HG03571 (cell line): ENCODE data around the gene MYOM3.

ENCODE experiments used
- ATAC-seq: cut with Tn5 transposase; IDR thresholded peaks from one replicate; pipeline ENCODE4 v1.9.1; 2021; ENCODE audit not compliant: unreplicated experiment

The MYOM3 gene

GRCh38 chr1:24111996-24112779 is at the start of gene MYOM3:
MYOM3 (minus strand) TSS chr1:24112135; CDS start chr1:24108636, 3,499 bp downstream.
- no peak for ATAC-seq

- ATAC-seq, result no peak
Measured at GRCh38 chr1:24161270-24161669, 49.3 kb upstream of the MYOM3 start.

DNA sequence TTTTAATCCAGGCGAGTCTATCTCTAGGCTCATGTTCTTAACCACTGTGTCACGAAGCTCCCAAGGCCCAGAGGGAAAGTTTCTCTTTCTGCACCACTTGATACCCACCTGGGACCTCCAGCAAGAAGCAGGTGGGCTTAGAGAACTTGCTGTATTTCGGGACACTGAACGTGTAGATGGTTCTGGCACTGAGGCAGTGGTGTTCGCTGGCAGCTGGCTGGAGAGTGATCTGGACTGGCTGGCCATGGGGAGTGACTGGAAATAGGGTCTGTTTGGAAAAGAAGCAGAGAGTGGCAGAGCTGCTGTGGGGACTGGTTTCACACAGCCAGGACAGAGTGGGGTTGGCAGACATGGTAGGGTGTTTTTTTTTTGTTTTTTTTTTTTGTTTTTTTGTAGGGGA is 47.4 kb upstream of the MYOM3 start:
- no peak for ATAC-seq

- ATAC-seq, result no peak
Measured at GRCh38 chr1:24157918-24158481, 46.1 kb upstream of the MYOM3 start.

GRCh38 chr1:24156542-24157260 is 44.8 kb upstream of the MYOM3 start:
- no peak for ATAC-seq

GRCh38 chr1:24155011-24155782 is 43.3 kb upstream of the MYOM3 start:
- ATAC-seq, result no peak

- no peak for ATAC-seq
Measured at GRCh38 chr1:24154215-24154614, 42.3 kb upstream of the MYOM3 start.

- no peak for ATAC-seq
Measured at GRCh38 chr1:24152631-24153494, 40.9 kb upstream of the MYOM3 start.

GRCh38 chr1:24151175-24151533 is 39.2 kb upstream of the MYOM3 start:
- no peak for ATAC-seq

DNA sequence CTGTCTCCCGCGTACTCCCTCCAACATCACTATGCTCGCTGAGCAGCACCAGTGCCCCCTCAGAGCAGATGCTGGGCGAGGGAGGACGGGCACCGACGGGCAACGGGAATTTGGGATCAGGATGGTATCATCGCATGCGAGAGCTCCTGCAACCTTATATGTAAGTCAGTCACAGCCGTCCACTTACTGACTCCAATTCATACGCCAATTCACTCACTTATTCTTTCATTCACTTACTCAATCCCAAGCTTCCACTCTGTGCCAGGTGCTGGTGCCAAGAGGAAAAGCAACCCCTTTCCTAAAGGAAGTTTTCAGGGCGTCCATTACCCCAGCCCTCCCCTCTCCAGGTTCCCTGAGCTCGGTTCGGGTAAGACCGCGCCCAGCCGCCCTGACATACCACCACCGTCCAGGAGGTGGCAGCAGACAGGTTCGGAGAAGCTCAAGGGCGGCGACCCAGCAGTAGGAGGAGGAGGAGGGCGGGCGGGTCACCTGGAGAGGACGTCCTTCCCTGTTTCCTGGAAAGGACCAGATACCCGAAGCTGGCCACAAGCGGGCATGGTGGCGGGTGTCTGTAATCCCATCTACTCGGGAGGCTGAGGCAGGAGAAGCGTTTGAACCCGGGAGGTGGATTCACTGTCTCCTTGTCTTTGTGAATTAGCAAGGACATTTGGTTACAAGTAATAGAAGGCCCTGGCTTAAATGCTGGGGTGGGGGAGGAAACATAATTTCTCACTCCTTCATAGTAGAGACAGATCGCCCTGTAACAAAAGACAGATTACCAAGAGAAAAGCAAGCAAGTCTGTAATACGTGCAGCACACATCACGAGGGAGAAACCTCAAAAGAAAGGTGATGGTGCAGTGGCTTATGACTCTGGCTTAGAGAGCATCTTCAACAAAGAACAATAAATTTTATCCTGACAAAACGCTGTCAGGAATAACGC is 38.6 kb upstream of the MYOM3 start:
- no peak for ATAC-seq

DNA sequence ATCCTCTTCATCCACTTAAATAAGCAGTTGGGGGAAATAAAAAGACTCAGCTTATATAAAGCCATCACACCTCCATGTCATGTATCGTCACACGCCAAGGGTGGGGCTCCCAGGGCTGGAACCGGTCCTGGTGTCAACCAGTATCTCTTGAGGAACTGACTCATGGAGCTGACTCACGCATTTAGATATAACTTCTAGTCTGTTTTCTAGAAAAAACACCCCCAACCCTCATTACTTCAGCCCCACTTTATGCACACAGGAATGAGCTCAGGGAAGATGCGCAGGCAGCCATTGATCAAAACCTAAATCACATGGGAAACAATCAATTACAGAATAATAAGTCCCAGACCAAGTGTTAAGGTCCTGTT is 37.9 kb upstream of the MYOM3 start:
- ATAC-seq, result no peak

DNA sequence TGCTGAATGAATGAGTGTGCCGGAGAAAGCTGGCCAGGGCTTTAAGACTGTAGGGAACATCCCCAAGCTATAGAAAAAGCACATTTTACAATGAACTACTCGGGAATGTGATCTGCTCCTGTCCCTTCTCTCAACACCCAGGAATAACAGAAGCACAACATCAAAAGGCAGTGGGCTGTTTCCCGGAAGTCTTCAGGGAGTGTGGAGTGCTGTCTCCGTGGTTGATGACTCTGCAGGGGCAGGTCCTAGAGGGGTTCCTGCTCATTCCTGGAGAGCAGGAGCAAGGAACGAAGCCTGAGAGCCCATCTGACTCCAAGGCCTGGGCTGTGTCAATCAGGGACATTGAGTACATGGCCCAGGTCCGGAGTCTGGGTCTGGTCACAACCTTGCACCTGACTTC is 35.9 kb upstream of the MYOM3 start:
- no peak for ATAC-seq

GRCh38 chr1:24147194-24147593 is 35.3 kb upstream of the MYOM3 start:
- ATAC-seq, result no peak

DNA sequence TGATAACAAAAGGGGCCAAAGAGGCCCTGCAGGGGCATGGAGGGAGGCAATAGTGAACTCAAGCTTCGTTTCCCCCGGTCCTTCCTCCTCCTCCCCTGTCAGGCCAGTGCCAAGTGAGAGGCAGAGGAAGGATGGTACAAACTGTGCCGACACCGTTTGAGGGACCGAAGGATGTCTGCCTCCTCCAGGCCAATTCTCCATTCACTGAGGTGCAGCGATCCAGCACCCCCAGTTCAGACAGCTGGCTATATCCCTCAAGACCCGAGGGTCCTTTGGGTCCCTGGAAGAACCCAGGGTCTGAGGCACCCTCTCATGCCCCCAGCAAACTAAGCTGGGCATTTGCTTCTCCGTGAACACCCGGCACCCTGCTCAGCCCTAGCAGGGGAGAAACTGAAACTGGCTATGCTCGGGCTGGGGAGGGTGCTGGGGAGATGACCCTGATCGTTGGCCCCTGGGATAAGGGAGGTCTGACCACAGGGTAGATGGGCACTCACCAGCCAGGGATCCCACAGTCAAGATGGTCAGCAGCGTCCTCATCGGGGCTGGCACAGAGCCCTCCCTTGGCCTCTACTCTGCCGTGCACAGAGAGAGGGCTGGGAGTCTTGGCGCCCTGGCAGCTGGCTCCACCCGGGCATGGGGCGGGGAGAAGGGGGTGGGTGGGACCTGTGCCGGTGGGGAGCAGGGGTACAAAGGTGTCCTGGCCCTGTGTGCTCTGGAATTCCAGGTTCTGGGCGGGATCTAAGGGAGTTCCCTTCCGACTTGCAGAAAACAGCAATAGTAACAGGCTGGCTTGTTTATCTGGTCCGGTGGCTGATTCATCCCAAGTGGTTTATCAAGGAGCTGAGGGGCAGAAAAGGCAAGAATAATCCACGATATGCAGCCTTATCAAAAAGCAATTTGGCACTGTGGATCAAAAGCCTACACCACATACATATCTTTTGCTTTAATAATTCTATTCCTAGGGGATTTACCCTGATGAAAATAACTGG is 30.9 kb upstream of the MYOM3 start, which contains the start of gene IL22RA1:
TSS of gene IL22RA1 (minus strand) at position 595 of the 989 bp plus-strand sequence. CDS start at position 537, 58 bp downstream.
- ATAC-seq, result no peak

DNA sequence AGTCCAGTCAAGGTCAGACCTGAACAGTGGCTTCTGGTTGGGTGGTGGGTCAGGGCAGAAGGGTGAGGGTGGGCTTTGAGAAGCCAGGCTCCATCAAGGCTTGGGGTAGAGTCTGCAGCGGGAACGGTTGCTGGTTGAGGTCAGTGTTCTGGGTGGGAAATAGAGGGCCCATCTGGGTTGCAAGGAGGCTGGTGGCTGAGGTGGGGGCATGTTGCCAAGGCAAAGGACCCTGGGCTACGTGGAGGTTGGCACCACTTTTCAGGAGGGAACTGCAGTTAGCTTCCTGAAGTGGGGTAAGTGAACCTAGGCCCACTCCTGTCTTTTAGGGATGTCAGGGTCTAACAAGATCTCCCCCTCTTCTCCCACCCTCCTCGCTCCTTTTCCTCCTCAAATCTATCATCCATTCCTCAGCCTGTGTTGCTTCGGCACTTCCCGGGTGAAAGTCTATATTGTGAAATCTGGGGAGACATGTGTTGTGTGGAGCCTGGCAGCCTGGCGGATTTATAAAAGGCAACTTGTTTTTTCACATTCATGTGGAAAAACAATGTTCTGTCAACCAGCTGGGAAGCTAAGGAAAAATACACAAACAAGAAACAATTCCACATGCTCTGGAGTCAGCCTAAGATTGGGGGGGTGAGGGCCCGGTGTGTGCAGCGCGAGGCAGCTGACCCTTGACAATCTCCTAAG is 29.5 kb upstream of the MYOM3 start:
- no peak for ATAC-seq

DNA sequence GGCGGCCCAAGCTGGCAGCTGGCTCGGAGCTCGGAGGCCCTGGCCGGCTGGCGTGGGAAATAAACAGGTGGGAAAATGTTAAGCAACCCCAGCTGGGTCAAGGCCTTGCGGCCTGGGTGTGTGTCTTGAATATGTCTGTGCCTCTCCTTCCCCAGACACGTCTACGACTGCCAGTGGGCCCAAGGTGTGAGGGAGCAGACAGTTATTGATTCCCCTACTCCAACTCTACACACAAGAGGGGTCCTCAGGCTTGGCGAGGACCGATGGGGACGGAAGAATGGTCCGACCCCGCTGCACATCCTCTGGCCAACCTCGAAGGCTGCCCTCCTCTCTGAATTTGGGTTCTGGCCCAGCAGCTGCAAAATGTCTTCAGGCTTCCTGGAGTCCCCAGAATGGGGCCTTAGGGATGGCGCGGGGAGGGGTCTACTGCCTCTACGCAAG is 28.8 kb upstream of the MYOM3 start:
- ATAC-seq, result no peak

DNA sequence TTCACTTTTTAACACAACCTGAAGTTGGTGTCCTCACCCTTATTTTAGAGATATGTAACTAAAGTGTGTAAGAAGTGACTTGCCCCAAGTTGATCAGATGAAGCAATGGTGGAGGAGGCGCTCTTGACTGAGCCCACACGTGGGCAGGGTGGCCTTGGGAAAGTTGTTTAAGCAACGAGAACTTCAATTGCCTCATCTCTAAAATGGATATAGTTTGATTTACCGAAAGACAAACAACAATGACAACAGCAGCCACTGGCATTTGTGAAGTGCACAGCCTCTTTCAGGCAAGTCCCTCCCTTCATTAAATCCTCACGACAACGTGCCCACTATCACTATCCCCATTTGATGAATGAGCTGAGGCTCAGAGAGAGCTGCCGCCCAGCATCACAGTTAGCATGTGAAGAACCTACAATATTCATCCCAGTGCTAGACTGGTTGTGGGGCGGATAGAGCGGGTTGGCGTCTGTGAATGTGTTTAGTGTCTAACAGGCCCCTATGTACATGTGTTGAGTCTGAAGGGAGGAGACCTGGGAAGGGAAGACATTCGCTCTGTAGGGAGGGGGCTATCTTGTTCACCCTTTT is 28.0 kb upstream of the MYOM3 start:
- no peak for ATAC-seq
